Measurements from ENCODE around the gene ICA1L.
"Not testable (repeated sequence)": the region's sequence is repeated elsewhere in the genome, so short reads cannot be mapped to it uniquely, and the experiment has no call there.

ICA1L gene

GRCh38 chr2:202871300-202872141 is at the start of gene ICA1L:
ICA1L (minus strand) TSS chr2:202871766; CDS start chr2:202829009, 42,757 bp downstream.
- DNase-seq, result peak; percentile 63

DNA sequence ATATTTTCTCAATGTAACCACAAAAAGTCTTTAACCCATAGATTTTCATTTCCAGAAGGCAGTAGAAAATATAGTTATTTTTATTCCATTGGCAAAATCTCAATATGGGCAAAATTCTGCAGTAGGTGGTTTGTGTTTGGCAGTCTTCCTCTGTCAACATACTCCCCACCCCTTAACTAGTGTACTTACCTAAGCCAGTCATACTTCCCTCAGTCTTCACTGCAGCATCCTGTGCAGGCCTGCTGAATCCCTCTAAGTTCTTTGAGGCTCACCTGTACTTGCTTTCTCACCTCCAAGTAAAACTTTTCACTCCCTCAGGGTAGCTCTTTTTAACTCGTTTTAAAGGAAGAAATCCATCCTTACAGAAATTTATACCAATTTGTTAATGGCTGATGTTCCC is 47.3 kb upstream of the ICA1L start:
- DNase-seq, result no peak

DNA sequence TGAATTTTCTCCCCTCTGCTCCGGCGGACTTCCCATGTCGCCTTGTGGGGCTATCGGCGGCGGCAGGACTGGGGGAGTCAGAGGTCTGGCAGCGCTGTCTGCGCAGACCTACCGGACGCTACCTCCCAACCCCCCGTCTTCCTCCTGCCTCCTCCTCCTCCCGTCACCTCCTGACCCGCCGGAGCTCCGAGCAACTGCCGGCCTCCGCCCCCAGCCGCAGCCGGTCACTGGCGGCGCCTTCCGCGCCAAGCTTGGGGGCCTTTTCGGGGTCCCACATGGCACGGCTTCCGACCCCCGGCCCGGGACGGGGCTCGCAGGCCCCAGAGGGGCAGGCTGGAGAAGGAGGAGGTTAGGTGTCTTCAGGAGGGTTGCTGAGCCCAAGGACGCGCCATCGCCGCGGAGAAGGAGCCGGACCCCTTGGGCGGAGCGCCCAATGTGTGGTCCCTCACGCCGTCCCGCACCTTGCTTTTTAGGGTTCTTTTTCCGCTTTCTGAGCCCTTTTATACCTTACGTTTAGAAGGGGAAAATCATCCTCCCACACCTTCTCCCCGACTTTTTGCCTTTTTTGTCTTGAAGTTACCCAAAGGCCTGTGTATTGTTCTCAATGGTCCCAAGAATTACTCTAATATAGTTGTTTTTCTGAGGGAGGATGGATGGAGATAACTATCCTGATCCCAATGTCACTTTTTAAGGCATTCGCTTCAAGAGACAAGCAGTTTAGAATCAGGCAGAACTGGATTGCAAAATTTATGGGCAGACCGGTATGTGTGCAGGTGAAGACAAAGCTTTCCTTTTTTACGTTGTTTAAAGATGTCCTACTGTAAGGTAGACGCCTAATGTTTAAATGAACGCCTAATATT is 41.0 kb upstream of the ICA1L start:
- peak; percentile 14 for DNase-seq

DNA sequence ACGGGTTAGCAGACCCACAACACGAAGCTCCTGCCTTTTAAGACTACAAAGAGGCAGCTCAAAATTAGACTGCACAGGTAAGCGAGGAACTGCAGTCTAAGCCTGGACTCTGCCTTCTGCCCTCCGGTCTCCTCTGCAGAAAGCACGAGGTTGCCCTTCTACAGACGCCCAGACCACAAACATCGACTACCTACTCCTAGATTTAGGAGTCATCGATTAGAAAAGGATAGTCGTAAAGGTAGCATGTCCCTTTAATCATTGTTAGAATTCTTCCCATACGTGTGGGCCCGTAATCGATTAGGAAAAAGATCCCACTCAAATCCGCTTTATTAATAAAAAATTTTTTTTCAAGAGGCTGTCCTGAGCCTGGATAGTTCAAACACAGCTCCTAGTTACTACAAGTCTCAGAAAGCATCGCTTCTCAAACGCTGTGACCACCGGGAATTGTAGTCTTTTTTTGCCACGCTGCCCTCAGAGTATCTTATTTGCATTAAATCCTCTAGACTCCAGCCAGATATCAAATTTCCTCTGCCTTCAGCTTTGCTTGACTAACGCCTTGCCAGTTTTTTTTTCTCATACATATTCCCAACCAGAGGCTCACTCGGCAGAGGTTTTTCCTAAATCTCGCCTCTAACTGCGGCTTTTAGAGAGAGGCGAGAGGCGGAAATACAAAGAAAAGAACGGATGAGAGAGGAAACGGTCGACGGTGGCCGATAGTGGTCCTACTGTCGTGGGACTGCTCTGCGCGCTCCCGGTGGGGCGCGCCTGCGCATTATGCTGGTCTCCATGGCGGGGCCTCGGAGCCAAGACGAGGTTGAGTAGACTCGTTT is 40.2 kb upstream of the ICA1L start, which contains the start of the genes CARF and WDR12:
CARF (plus strand) TSS at position 764 of the 830 bp plus-strand sequence. CDS start 29,628 bp downstream, outside the sequence.
WDR12 (minus strand) TSS at position 162 of the 830 bp plus-strand sequence. CDS start 197 bp downstream, outside the sequence.
- DNase-seq, result peak; percentile 94

GRCh38 chr2:202911203-202911511 is 39.6 kb upstream of the ICA1L start:
- no peak for DNase-seq

DNA sequence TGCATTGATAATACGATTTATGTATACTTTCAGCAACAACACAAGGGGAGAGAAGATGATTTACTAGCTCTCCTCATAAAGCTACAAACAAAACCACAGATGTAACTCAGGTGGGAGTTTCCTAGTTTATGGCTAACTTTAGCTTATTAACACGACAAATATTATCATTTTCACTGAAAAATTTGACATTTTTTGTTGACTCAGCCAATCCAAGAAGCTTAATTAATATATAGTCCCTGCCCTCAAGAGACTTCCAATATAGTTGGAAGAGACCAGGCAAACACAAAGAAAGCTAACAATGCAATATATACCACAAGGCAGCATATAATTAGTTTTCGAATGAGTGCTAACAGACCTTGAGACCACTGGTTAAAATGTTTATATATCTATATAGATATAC is 39.1 kb upstream of the ICA1L start:
- no peak for DNase-seq

DNA sequence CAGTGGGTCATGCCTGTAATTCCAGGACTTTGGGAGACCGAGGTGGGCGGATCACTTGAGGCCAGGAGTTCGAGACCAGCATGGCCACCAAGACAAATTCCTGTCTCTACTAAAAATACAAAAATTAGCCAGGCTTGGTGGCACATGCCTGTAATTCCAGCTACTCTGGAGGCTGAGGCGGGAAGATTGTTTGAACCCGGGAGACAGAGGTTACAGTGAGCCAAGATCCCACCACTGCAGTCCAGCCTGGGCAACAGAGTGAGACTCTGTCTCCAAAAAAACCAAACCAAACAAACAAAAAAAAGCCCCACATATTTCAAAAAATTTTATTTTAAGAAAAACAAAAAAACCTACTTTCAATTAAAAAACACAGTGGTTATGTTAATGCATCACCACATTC is 38.7 kb upstream of the ICA1L start:
- not testable (repeated sequence) for DNase-seq

- no peak for DNase-seq
Observed at GRCh38 chr2:202909394-202910192, 38.0 kb upstream of the ICA1L start.

GRCh38 chr2:202908186-202908585 is 36.6 kb upstream of the ICA1L start:
- no peak for DNase-seq

DNA sequence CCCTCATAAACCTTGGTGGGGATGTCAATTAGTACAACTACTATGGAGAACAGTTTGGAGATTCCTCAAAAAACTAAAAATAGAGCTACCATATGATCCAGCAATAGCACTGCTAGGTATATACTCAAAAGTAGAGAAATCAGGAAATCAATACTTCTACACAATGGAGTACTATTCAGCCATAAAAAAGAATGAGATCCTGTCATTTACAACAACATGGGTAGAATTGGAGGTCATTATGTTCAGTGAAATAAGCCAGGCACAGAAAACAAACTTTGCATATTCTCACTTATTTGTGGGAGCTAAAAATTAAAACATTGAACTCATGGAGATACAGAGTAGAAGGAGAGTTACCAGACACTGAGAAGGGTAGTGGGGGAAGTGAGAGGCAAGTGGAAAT is 33.9 kb upstream of the ICA1L start:
- DNase-seq, result not testable (repeated sequence)

GRCh38 chr2:202885190-202885589 is 13.6 kb upstream of the ICA1L start:
- no peak for DNase-seq

DNA sequence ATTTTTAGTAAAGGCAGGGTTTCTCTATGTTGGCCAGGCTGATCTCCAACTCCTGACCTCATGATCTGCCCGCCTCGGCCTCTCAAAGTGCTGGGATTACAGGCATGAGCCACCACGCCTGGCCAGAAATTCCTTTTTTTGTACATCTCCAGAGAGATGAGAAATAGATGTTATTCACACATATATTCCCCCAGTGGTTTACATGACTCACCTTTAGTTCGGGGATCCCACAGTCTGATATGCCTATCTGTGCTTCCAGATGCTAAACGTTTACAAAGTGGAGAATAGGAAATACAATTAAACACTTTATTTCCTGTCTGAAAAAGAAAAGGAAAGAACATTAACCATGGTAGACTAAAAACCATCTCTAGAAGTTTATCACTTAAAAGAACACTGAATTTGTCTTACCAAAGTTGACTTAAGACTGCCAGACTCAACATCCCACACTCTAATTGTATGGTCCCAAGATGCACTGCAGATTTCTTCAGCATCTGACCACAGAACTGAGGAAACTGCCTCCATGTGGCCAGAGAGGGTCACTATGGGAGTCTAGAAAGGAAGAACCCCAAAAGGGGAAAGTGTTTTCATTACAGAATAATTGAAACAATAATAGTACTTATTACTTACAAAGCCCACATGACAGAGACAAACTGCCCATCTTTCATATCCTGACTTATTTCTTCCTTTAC is 12.6 kb upstream of the ICA1L start:
- no peak for DNase-seq

- DNase-seq, result no peak
Observed at GRCh38 chr2:202881570-202881969, 10.0 kb upstream of the ICA1L start.

DNA sequence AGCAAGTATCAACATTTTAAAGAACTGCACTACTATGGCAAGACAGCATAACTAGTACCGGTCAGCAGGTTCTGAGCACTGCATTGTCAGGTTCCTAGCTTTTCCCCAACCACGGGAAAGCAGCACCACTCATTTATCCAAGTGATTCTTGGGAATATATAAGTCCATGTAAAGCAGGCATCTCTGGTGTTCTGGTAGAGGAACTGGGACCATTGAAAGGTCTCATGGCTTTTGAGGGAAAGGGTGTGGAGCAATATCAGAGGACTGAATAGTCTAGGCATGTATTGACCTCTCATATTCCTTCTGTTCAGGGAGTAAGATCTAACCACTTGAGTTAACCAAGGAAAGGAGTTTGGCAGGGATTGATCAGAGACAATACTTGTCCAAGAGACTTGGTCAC is 6.1 kb upstream of the ICA1L start:
- DNase-seq, result no peak

- DNase-seq, result peak; percentile 77
Observed at GRCh38 chr2:202870431-202871299, 901 bp downstream of the ICA1L start.

DNA sequence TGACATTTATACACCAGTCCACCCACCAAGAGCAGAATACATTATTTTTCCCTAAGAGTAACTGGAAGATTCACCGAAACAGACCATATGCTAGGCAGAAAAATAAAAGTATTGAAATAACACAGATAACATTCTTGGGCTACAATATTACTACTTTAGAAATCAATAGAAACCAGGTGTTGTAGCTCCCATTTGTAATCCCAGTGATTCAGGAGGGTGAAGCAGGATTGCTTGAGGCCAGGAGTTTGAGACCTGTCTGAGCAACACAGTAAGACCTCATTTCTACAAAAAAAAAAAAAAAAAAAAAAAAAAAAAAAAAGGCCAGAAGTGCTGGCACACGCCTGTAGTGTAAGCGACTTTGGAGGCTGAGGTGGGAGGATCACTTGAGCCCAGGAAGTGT is 9.6 kb downstream of the ICA1L start:
- no peak for DNase-seq

DNA sequence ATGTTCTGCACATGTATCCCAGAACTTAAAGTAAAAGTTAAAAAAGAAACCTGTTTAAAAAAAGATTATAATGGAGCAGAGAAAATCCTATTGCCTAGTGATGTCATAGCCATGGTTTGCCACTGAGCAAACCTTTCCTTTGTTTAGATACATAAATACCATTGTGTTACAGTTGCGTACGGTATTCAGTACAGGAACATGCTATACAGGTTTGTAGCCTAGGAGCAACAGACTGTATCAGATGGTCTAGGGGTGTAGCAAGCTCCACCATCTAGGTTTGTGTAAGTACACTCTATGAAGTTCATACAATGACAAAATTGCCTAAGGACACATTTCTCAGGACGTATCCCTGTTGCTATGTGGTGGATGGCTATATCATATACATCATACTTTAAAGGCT is 13.0 kb downstream of the ICA1L start:
- no peak for DNase-seq

- not testable (repeated sequence) for DNase-seq
Observed at GRCh38 chr2:202849343-202849742, 22.2 kb downstream of the ICA1L start.

GRCh38 chr2:202848813-202849212 is 22.8 kb downstream of the ICA1L start:
- DNase-seq, result no peak
